Stimulated activated CD4-positive, alpha-beta T cell treated with anti-CD3 and anti-CD28 coated beads, Interleukin-1b, Interleukin-23, amount 100 ng/mL, for 4 hours (primary cell): ENCODE measurements around the gene MYOM1.
A peak's percentile ranks its signal among the peaks of the same experiment; 100 is the strongest.

Experiments used
- DNase-seq, 2 donors: peaks; one replicate each; pipeline ENCODE4 v3.0.0-alpha.2; 2020; ENCODE audit warnings: low read depth in 2 of 2

MYOM1 gene

GRCh38 chr18:3250237-3251107 is 30.7 kb upstream of the MYOM1 start:
- no peak for DNase-seq

GRCh38 chr18:3248658-3249359 is 29.0 kb upstream of the MYOM1 start:
- no peak for DNase-seq

- DNase-seq, result peak in 1 of 2 donors; percentile 15
Observed at GRCh38 chr18:3248062-3248657, 28.4 kb upstream of the MYOM1 start.

- peak; percentile 80 to 95 for DNase-seq
Observed at GRCh38 chr18:3247240-3248061, 27.7 kb upstream of the MYOM1 start, which contains the start of gene MYL12A. Gene MYL12A, plus strand, starts transcription at chr18:3247801. Its CDS starts 5,447 bp downstream, at chr18:3253248.

GRCh38 chr18:3246635-3247239 is 27.0 kb upstream of the MYOM1 start:
- peak in 1 of 2 donors; percentile 12 for DNase-seq

- peak; percentile 62 to 71 for DNase-seq
Observed at GRCh38 chr18:3245853-3246634, 26.3 kb upstream of the MYOM1 start.

- no peak for DNase-seq
Observed at GRCh38 chr18:3245185-3245564, 25.4 kb upstream of the MYOM1 start.

GRCh38 chr18:3238742-3239141 is 19.0 kb upstream of the MYOM1 start:
- DNase-seq, result no peak

- no peak for DNase-seq
Observed at GRCh38 chr18:3236470-3236869, 16.7 kb upstream of the MYOM1 start.

- DNase-seq, result no peak
Observed at GRCh38 chr18:3235846-3236245, 16.1 kb upstream of the MYOM1 start.

- DNase-seq, result no peak
Observed at GRCh38 chr18:3234457-3234856, 14.7 kb upstream of the MYOM1 start.

- no peak for DNase-seq
Observed at GRCh38 chr18:3233433-3234168, 13.8 kb upstream of the MYOM1 start.

GRCh38 chr18:3233004-3233403 is 13.2 kb upstream of the MYOM1 start:
- no peak for DNase-seq

- DNase-seq, result no peak
Observed at GRCh38 chr18:3230401-3231334, 10.9 kb upstream of the MYOM1 start.

GRCh38 chr18:3226048-3226447 is 6.3 kb upstream of the MYOM1 start:
- DNase-seq, result no peak

- no peak for DNase-seq
Observed at GRCh38 chr18:3225588-3225987, 5.8 kb upstream of the MYOM1 start.

GRCh38 chr18:3224223-3224622 is 4.5 kb upstream of the MYOM1 start:
- DNase-seq, result no peak

GRCh38 chr18:3223356-3223755 is 3.6 kb upstream of the MYOM1 start:
- no peak for DNase-seq

GRCh38 chr18:3221496-3221895 is 1.7 kb upstream of the MYOM1 start:
- no peak for DNase-seq
